HK-2 (cell line): ENCODE measurements around the gene VSIG10.
"Not testable (repeated sequence)": the region's sequence is repeated elsewhere in the genome, so short reads cannot be mapped to it uniquely, and the experiment has no call there.

Source experiments
- DNase-seq: peaks from one replicate; pipeline ENCODE4 v3.0.0-alpha.2; 2018; ENCODE audit not compliant: unreplicated experiment

The VSIG10 gene

GRCh38 chr12:118033902-118034301, 69.9 kb downstream of the VSIG10 start:
- no peak for DNase-seq

GRCh38 chr12:118033323-118033722, 70.5 kb downstream of the VSIG10 start:
- no peak for DNase-seq

- DNase-seq = no peak
These were observed 71.6 kb downstream of the VSIG10 start for GRCh38 chr12:118032188-118032587.

- DNase-seq = no peak
These were observed 74.6 kb downstream of the VSIG10 start for GRCh38 chr12:118029166-118029565.

GRCh38 chr12:118025168-118025567, 78.6 kb downstream of the VSIG10 start:
- DNase-seq = no peak

- no peak for DNase-seq
These were observed 80.4 kb downstream of the VSIG10 start for GRCh38 chr12:118023301-118023860.

GRCh38 chr12:118022728-118023109, 81.1 kb downstream of the VSIG10 start:
- no peak for DNase-seq

GRCh38 chr12:118022097-118022727, 81.6 kb downstream of the VSIG10 start:
- DNase-seq = not testable (repeated sequence)

GRCh38 chr12:118020036-118020435, 83.8 kb downstream of the VSIG10 start:
- no peak for DNase-seq

GRCh38 chr12:118017926-118018325, 85.9 kb downstream of the VSIG10 start:
- DNase-seq = no peak

GRCh38 chr12:118016424-118017264, 87.2 kb downstream of the VSIG10 start, which contains the start of gene RFC5:
RFC5 (plus strand) TSS chr12:118016703; CDS start chr12:118016828, 125 bp downstream.
- DNase-seq = peak; percentile 97

GRCh38 chr12:118015944-118016343, 87.9 kb downstream of the VSIG10 start:
- no peak for DNase-seq

- DNase-seq = no peak
These were observed 88.5 kb downstream of the VSIG10 start for GRCh38 chr12:118015306-118015705.
